DND-41 (cell line): ENCODE data around the gene SSH3.

Experiments used
- CTCF ChIP-seq: IDR thresholded peaks from 2 replicates; pipeline ENCODE4 v1.5.1; 2012; ENCODE audit warnings: borderline replicate concordance, low read length, moderate library complexity, mild to moderate bottlenecking; ENCODE audit not compliant: poor library complexity, severe bottlenecking; ENCODE audit errors: extremely low read depth
- EZH2 ChIP-seq: IDR thresholded peaks from 3 replicates; pipeline ENCODE4 v1.6.1; 2012; ENCODE audit warnings: borderline replicate concordance, low read depth, mild to moderate bottlenecking, moderate library complexity, low read length, inconsistent platforms; ENCODE audit not compliant: severe bottlenecking

- peak; percentile 0 for TF ChIP-seq CTCF
- TF ChIP-seq EZH2 = no peak
These were observed 33.7 kb upstream of the SSH3 start for GRCh38 chr11:67269401-67270255.
